Activated T-cell treated with anti-CD3 and anti-CD28 coated beads, Interleukin-2, amount 50 U/mL, for 72 hours (primary cell): Measurements from ENCODE around the gene MRPL34. TPM values are rescaled to one million over a fixed set of nuclear protein-coding genes. Genes with fewer than 3 reads are reported as not detected.

Experiments used
- ATAC-seq, 2 donors: fragments of 150-1000 bp; cut with Tn5 transposase; replicated peaks in 1 of 2; 2 replicates each; pipeline ENCODE4 v1.10.0; 2021; ENCODE audit warnings: moderate library complexity in 2 of 2, mild to moderate bottlenecking in 1 of 2
- DNase-seq, 2 donors: peaks; one replicate each; pipeline ENCODE4 v3.0.0; 2021 to 2022; ENCODE audit warnings: mixed read lengths in 1 of 2
- H3K27ac Mint-ChIP-seq: one replicate; pipeline ENCODE4 v1.8.0; 2022; ENCODE audit warnings: mild to moderate bottlenecking, moderate library complexity, mixed read lengths
- H3K27me3 Mint-ChIP-seq: one replicate; pipeline ENCODE4 v1.8.0; 2022; ENCODE audit warnings: low read depth, mixed read lengths
- H3K36me3 Mint-ChIP-seq, 2 donors: one replicate each; pipeline ENCODE4 v1.8.0; 2022; ENCODE audit warnings: mixed read lengths in 2 of 2, mild to moderate bottlenecking in 1 of 2; ENCODE audit not compliant: insufficient read depth in 2 of 2
- H3K4me1 Mint-ChIP-seq: one replicate; pipeline ENCODE4 v1.8.0; 2022; ENCODE audit warnings: low read depth, mixed read lengths
- H3K4me3 Mint-ChIP-seq, 2 donors: one replicate each; pipeline ENCODE4 v1.8.0; 2022; ENCODE audit warnings: mild to moderate bottlenecking in 2 of 2, mixed read lengths in 2 of 2, moderate library complexity in 2 of 2
- H3K9me3 Mint-ChIP-seq, 2 donors: one replicate each; pipeline ENCODE4 v1.8.0; 2022; ENCODE audit warnings: mixed read lengths in 2 of 2
- total RNA-seq, 2 donors: library from RNA; stranded (reverse); gene quantifications; one replicate each; pipeline ENCODE4 v1.2.3, GENCODE V29; 2022

MRPL34 gene
- total RNA-seq, result 10 to 100 TPM; 75.0 to 75.8 TPM

DNA sequence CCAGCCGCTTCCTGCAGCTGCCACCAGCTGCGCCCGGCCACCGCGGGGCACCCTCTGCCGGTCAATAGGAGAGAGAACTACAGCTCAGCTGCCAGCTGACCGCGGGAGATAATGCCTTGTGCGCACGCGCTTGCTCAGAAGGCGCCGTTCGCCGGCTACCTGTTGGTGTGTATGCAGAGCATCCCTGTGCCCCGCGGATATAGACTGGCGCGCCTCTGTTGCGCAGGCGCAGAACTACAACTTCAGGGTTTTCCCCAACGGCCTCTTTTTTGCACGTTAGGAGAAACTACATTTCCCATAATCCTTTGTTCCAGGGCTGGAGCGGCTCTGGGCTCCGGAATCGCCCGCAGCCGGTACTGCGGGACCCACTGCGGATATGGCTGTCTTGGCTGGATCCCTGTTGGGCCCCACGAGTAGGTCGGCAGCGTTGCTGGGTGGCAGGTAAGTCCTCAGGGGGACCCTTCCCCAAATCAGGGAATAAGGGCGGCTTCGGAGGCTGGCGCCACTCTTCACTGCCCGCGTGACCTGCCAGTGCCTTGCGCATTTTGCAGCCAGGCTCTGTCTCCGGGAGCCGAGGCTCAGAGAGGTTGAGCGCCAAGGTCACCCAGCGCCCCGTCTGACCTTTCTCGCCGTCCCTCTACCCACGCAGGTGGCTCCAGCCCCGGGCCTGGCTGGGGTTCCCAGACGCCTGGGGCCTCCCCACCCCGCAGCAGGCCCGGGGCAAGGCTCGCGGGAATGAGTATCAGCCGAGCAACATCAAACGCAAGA, at the start of gene MRPL34:
Gene MRPL34 (plus strand): TSS at position 356 of the 768 bp plus-strand sequence. CDS start 21 bp downstream, at position 377.
- DNase-seq (peak; percentile 96 to 98), ATAC-seq (peak; percentile 71 to 75)
- Mint-ChIP-seq H3K27ac (peak within 1 kb of the TSS; percentile 77), H3K4me3 (peak within 1 kb of the TSS; percentile 86 to 94), H3K27me3 (no peaks in the 10 kb centered on the region), H3K9me3 (no peaks in the 10 kb centered on the region), H3K36me3 (peaks cover 0 to 1% of the 10 kb centered on the region in 2 donors), H3K4me1 (peaks cover 54% of the 10 kb centered on the region)

- ATAC-seq (no peak), DNase-seq (no peak)
- H3K36me3 Mint-ChIP-seq, result no peaks in the 10 kb centered on the region
- H3K27me3 Mint-ChIP-seq, result no peaks in the 10 kb centered on the region
- no peaks in the 10 kb centered on the region for H3K9me3 Mint-ChIP-seq
- no peak overlapping the region for H3K27ac Mint-ChIP-seq
- H3K4me1 Mint-ChIP-seq, result peaks cover 7% of the 10 kb centered on the region
- no peak overlapping the region for H3K4me3 Mint-ChIP-seq
Measured at GRCh38 chr19:17256130-17256529, 49.5 kb upstream of the MRPL34 start.

DNA sequence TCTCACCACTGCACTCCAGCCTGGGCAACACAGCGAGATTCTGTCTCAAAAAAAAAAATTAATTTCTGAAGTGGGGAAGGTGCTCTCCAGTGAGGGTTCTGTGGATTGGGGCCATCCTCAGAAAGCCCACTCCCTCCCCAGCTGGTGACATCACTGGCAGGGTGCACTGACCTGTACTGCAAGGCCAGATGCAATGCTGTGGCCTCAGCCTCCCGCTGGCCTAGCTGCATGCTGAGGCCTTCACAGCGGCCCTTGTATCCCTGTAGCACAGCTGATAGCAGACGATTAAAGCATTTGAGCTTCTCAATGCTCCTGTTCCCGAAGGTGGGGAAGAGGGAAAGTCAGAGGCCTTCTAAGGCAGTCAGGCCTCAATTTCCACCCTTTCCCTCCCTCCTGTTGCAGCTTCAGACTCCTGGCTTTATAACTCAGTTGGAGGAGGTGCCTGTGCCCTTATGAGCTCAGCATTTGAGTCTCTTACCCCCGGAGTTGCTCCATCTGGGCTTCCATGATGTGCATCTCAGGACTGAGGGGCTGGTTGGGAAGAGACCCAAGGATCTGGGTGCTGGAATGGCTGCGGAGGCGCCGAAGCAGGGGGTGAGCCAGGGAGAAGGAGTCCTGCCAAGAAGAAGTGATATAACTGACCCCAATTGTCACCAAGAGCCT, 46.4 kb upstream of the MRPL34 start:
- Mint-ChIP-seq H3K27ac (no peak overlapping the region), H3K4me1 (peaks cover 7% of the 10 kb centered on the region), H3K36me3 (no peaks in the 10 kb centered on the region), H3K9me3 (no peaks in the 10 kb centered on the region), H3K4me3 (no peak overlapping the region), H3K27me3 (no peaks in the 10 kb centered on the region)
- no peak for DNase-seq
- ATAC-seq, result no peak

- Mint-ChIP-seq H3K36me3 (no peaks in the 10 kb centered on the region), H3K27me3 (no peaks in the 10 kb centered on the region), H3K27ac (no peak overlapping the region), H3K4me3 (no peak overlapping the region), H3K9me3 (no peaks in the 10 kb centered on the region), H3K4me1 (peaks cover 12% of the 10 kb centered on the region)
- ATAC-seq (no peak), DNase-seq (no peak)
Measured at GRCh38 chr19:17259934-17260333, 45.7 kb upstream of the MRPL34 start.

- Mint-ChIP-seq H3K36me3 (no peaks in the 10 kb centered on the region), H3K4me3 (no peak overlapping the region), H3K9me3 (no peaks in the 10 kb centered on the region), H3K4me1 (peaks cover 14% of the 10 kb centered on the region), H3K27me3 (no peaks in the 10 kb centered on the region), H3K27ac (no peak overlapping the region)
- ATAC-seq (peak; percentile 99), DNase-seq (peak; percentile 90 to 92)
Measured at GRCh38 chr19:17260842-17261325, 44.8 kb upstream of the MRPL34 start.

GRCh38 chr19:17262557-17262956, 43.1 kb upstream of the MRPL34 start:
- no peak overlapping the region for H3K27ac Mint-ChIP-seq
- DNase-seq, result no peak
- H3K9me3 Mint-ChIP-seq, result no peaks in the 10 kb centered on the region
- H3K36me3 Mint-ChIP-seq, result no peaks in the 10 kb centered on the region
- H3K4me1 Mint-ChIP-seq, result peaks cover 19% of the 10 kb centered on the region
- ATAC-seq, result no peak
- no peak overlapping the region for H3K4me3 Mint-ChIP-seq
- H3K27me3 Mint-ChIP-seq, result no peaks in the 10 kb centered on the region

DNA sequence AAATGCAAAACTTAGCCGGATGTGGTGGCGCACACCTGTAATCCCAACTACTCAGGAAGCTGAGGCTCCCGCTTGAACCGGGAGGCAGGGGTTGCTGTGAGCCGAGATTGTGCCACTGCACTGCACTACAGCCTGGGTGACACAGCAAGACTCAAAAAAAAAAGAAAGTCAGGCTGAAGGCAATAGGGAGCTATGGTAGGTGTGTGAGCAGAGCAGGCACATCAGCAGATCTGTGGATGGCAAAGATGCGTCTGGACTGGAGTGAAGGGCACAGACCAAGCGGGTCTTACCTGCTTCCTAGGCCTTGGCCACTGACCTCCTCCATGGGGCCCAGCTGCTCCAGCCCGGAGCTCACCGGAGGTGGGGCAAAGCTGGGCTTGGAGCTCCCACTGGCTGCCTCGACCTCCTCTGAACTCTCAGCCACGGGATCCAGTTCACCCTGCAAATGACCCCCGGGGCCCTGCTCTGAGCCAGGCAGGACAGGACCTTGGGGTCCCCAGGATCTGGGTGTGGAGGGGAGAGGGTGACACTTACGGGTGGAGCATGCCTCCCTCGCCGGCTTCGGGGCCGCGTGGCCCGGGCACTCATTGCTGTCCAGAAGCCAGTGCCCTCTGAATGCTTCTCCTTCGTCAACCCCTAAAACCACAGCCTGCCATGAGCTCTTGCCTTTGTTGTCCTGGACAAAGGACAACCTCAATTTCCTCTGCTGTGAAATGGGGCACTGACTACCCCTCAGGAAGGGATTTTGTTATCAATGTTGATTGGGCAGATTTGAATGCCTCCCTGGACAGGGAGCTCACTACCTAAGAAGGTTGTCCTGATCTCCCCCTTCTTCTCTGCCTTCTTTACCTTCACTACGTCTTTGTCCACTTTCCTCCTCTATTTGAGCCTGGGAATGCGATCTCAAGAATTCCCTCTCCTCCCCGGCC, 41.7 kb upstream of the MRPL34 start:
- no peak for DNase-seq
- no peaks in the 10 kb centered on the region for H3K9me3 Mint-ChIP-seq
- H3K4me1 Mint-ChIP-seq, result peaks cover 30% of the 10 kb centered on the region
- peak overlapping the region in 1 of 2 donors; percentile 49 for H3K4me3 Mint-ChIP-seq
- H3K27me3 Mint-ChIP-seq, result no peaks in the 10 kb centered on the region
- no peak overlapping the region for H3K27ac Mint-ChIP-seq
- H3K36me3 Mint-ChIP-seq, result no peaks in the 10 kb centered on the region
- no peak for ATAC-seq

DNA sequence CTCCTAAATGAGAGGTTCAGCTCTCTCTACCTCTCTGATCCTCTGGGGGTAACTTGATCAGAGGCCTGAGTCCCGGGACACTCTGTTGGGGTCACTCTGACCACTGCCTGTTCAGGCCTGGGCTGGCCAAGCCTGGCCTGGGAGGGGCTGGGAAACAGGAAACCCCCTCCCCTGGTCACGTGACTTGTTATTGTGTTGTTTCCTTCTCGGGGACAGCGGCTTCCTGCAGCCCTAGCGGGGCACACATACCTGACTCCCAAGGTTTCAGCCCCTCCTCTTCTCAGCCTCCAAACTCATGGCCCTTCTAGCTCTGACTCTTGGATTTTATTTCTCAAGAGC, 41.1 kb upstream of the MRPL34 start, which contains the start of gene USHBP1:
Gene USHBP1 (minus strand): TSS at position 105 of the 339 bp plus-strand sequence. CDS start 446 bp downstream, outside the sequence.
- DNase-seq, result no peak
- H3K4me3 Mint-ChIP-seq, result peak within 1 kb of the TSS in 1 of 2 donors; percentile 49
- H3K27me3 Mint-ChIP-seq, result no peaks in the 10 kb centered on the region
- no peak for ATAC-seq
- H3K4me1 Mint-ChIP-seq, result peaks cover 30% of the 10 kb centered on the region
- peaks cover 0 to 1% of the 10 kb centered on the region in 2 donors for H3K36me3 Mint-ChIP-seq
- no peak within 1 kb of the TSS for H3K27ac Mint-ChIP-seq
- H3K9me3 Mint-ChIP-seq, result no peaks in the 10 kb centered on the region

DNA sequence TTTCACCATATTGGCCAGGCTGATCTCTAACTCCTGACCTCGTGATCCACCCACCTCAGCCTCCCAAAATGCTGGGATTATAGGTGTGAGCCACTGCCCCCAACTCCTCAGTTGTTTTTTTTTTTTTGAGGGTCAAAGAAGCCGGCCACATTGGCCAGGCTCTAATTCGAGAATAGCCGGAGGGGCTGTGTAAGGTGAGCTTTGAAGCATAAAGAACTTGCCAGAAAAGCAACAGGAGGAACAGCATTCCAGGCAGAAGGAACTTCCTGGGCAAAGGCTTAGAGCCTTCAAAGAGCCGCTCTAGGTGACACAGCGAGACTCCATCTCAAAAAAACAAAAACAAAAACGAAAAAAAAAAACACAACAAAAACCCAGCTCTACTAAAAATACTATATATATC, 39.6 kb upstream of the MRPL34 start:
- H3K9me3 Mint-ChIP-seq, result no peaks in the 10 kb centered on the region
- ATAC-seq, result no peak
- H3K36me3 Mint-ChIP-seq, result peaks cover 2 to 11% of the 10 kb centered on the region in 2 donors
- H3K4me1 Mint-ChIP-seq, result peaks cover 24% of the 10 kb centered on the region
- no peak for DNase-seq
- no peaks in the 10 kb centered on the region for H3K27me3 Mint-ChIP-seq
- H3K4me3 Mint-ChIP-seq, result no peak overlapping the region
- no peak overlapping the region for H3K27ac Mint-ChIP-seq

- Mint-ChIP-seq H3K27me3 (no peaks in the 10 kb centered on the region), H3K36me3 (peaks cover 5 to 11% of the 10 kb centered on the region in 2 donors), H3K9me3 (no peaks in the 10 kb centered on the region), H3K4me3 (peak overlapping the region; percentile 88 to 93), H3K4me1 (peaks cover 24% of the 10 kb centered on the region), H3K27ac (peak overlapping the region; percentile 95)
- DNase-seq (no peak), ATAC-seq (no peak)
Measured at GRCh38 chr19:17266589-17266974, 39.1 kb upstream of the MRPL34 start.

- Mint-ChIP-seq H3K4me1 (peaks cover 24% of the 10 kb centered on the region), H3K9me3 (no peaks in the 10 kb centered on the region), H3K27me3 (no peaks in the 10 kb centered on the region), H3K27ac (peak within 1 kb of the TSS; percentile 95), H3K4me3 (peak within 1 kb of the TSS; percentile 88 to 93), H3K36me3 (peaks cover 5 to 11% of the 10 kb centered on the region in 2 donors)
- DNase-seq, result peak; percentile 94 to 98
- peak; percentile 93 to 94 for ATAC-seq
Measured at GRCh38 chr19:17266975-17267788, 38.5 kb upstream of the MRPL34 start, which contains the start of gene BABAM1. Gene BABAM1, plus strand, starts transcription at chr19:17267443. Its CDS starts 1,364 bp downstream, at chr19:17268807.

GRCh38 chr19:17268754-17269153, 36.9 kb upstream of the MRPL34 start:
- no peak for DNase-seq
- Mint-ChIP-seq H3K27ac (no peak overlapping the region), H3K4me3 (peak overlapping the region; percentile 88 to 93), H3K36me3 (peaks cover 5 to 13% of the 10 kb centered on the region in 2 donors), H3K9me3 (no peaks in the 10 kb centered on the region), H3K27me3 (no peaks in the 10 kb centered on the region), H3K4me1 (peaks cover 24% of the 10 kb centered on the region)
- ATAC-seq, result no peak
